Measurements from ENCODE around the gene CACNA1C. TPM values are rescaled to one million over a fixed set of nuclear protein-coding genes. Genes with fewer than 3 reads are reported as not detected.

The CACNA1C gene
- total and polyA plus RNA-seq, 2 of the 4 experiments (the other 2 are of a cell fraction), result 1.6 to 2.6 TPM

GRCh38 chr12:2583642-2584401 is 531.0 kb downstream of the CACNA1C start:
- Histone ChIP-seq H3K23ac (ENCODE audit: low read depth, low read length) (no peak overlapping the region), H3K4me1 (ENCODE audit: control insufficient read depth, insufficient read depth, low read length) (peaks cover 10% of the 10 kb centered on the region), H4K20me1 (ENCODE audit: insufficient read depth, low read length) (no peaks in the 10 kb centered on the region), H3K27me3 (ENCODE audit: control insufficient read depth, insufficient read depth, low read length) (0 out of 2 replicates have a peak, but pooled peaks cover under 1% of the 10 kb centered on the region), H3K9me1 (ENCODE audit: insufficient read depth, low read length) (no peaks in the 10 kb centered on the region), H2AK5ac (ENCODE audit: low read depth, low read length) (no peak overlapping the region), H2AK9ac (replicated peaks; ENCODE audit: low read depth, low read length, poor library complexity) (no peak overlapping the region), H2AFZ (replicated peaks; ENCODE audit: low read length, poor library complexity) (no peak overlapping the region), H3K79me1 (ENCODE audit: low read depth in 1 of 2, low read length in 2 of 2) (no peaks in the 10 kb centered on the region), H2BK15ac (ENCODE audit: low read depth, low read length) (no peak overlapping the region), H3K4me2 (ENCODE audit: low read depth, low read length) (no peak overlapping the region), H3K36me3 (ENCODE audit: control insufficient read depth, insufficient read depth, low read length) (peaks cover 12% of the 10 kb centered on the region), H2BK120ac (ENCODE audit: low read depth, low read length) (no peak overlapping the region), H3K27ac (ENCODE audit: insufficient read depth, low read length) (no peak overlapping the region), H3K56ac (ENCODE audit: extremely low read depth, insufficient read depth, low read length) (no peak overlapping the region), H4K8ac (ENCODE audit: low read depth in 2 of 2, low read length in 2 of 2) (no peak overlapping the region), H2BK20ac (ENCODE audit: low read depth, low read length) (no peak overlapping the region), H4K5ac (ENCODE audit: low read depth, low read length) (no peak overlapping the region), H3K9ac (ENCODE audit: low read depth, low read length) (no peak overlapping the region), H2BK5ac (ENCODE audit: low read depth, low read length, poor library complexity, severe bottlenecking) (no peak overlapping the region), H4K91ac (ENCODE audit: insufficient read depth, low read depth, low read length) (no peak overlapping the region), H3K14ac (replicated peaks; ENCODE audit: low read depth, low read length) (no peak overlapping the region), H3K4ac (ENCODE audit: low read depth, low read length) (no peak overlapping the region), H3K4me3 (ENCODE audit: insufficient read depth, low read depth, low read length) (no peak overlapping the region), H3K18ac (ENCODE audit: low read depth, low read length) (no peak overlapping the region), H3K9me3 (ENCODE audit: control insufficient read depth, insufficient read depth, low read length) (no peaks in the 10 kb centered on the region)
- no TSS peak for BruUV-seq (replicated peaks)
- intact Hi-C loops (cut with micrococcal nuclease) (loop anchor here (1.0 to 5.0 kb wide), 6 partner anchors 299 to 788 kb away; no protein-coding TSS in a partner anchor), dilution Hi-C loops (cut with HindIII; ENCODE audit: low sequenced_read_pairs, unreplicated experiment) (no loop called here), in situ Hi-C loops (cut with MboI; ENCODE audit: low sequenced_read_pairs) (loop anchor here (10.0 kb wide), 3 partner anchors 299 to 779 kb away; partner anchors contain the start of gene CACNA1C)
- POLR2A ChIA-PET (ENCODE audit: unreplicated experiment), result no interaction called here
- ATAC-seq (ENCODE audit: low read depth) (no peak), DNase-seq (no peak)
- WGBS, 2 experiments (ENCODE audit: extremely low coverage in 2 of 2, insufficient read length in 1 of 2), result no CpG with 5 or more reads among the region's 9 CpGs
- CTCF ChIA-PET, result interaction anchor here (0.6 to 1.5 kb wide), 6 partner anchors 223 to 566 kb away, joined by 3 to 5 read pairs (median 4); partner anchors contain the start of gene CACNA1C
- TF ChIP-seq CHD1 (IDR thresholded peaks at IDR 0.05; ENCODE audit: low read depth, low read length) (no peak), ELK1 (IDR thresholded peaks at IDR 0.05; ENCODE audit: borderline replicate concordance, low read depth, low read length) (no peak), MXI1 (IDR thresholded peaks at IDR 0.05; ENCODE audit: borderline replicate concordance, low read depth, low read length) (no peak), NFE2L2 (IDR thresholded peaks at IDR 0.05; ENCODE audit: low read depth, low read length) (no peak), MAZ (IDR thresholded peaks at IDR 0.05; ENCODE audit: borderline replicate concordance, low read depth, low read length) (no peak), CTCF (conservative IDR thresholded peaks at IDR 0.05; ENCODE audit: low read depth, low read length) (no peak), POLR2A (IDR thresholded peaks at IDR 0.05; ENCODE audit: low read depth, low read length) (no peak), RFX5 (IDR thresholded peaks at IDR 0.05; ENCODE audit: low read depth, low read length) (no peak), RCOR1 (IDR thresholded peaks at IDR 0.05; ENCODE audit: insufficient replicate concordance, low read length) (no peak), RAD21 (IDR thresholded peaks at IDR 0.05; ENCODE audit: low read length) (no peak), MAFK (IDR thresholded peaks at IDR 0.05; ENCODE audit: low read depth, low read length) (no peak), FOS (IDR thresholded peaks at IDR 0.05; ENCODE audit: low read depth, low read length) (no peak), CEBPB (IDR thresholded peaks at IDR 0.05; ENCODE audit: low read depth, low read length) (no peak), SMC3 (IDR thresholded peaks at IDR 0.05; ENCODE audit: low read depth, low read length) (no peak)
- TF ChIP-seq, protein P1, sequence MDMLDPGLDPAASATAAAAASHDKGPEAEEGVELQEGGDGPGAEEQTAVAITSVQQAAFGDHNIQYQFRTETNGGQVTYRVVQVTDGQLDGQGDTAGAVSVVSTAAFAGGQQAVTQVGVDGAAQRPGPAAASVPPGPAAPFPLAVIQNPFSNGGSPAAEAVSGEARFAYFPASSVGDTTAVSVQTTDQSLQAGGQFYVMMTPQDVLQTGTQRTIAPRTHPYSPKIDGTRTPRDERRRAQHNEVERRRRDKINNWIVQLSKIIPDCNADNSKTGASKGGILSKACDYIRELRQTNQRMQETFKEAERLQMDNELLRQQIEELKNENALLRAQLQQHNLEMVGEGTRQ (IDR thresholded peaks at IDR 0.05; ENCODE audit: low read depth, low read length), result no peak

Data from IMR-90 (cell line).